Effector memory CD8-positive, alpha-beta T cell (primary cell): ENCODE data around the gene DOCK6.
"Not testable (repeated sequence)": the region's sequence is repeated elsewhere in the genome, so short reads cannot be mapped to it uniquely, and the experiment has no call there.

Experiments used
- ATAC-seq: fragments of 150-1000 bp; cut with Tn5 transposase; replicated peaks from 2 replicates; pipeline ENCODE4 v1.10.0; 2021; ENCODE audit warnings: mild to moderate bottlenecking, moderate library complexity
- DNase-seq, 3 experiments: peaks; one replicate each; pipeline ENCODE4 v3.0.0; 2021
- H3K27ac Mint-ChIP-seq, 2 donors: one replicate each; pipeline ENCODE4 v1.8.0; 2022; ENCODE audit warnings: mild to moderate bottlenecking in 2 of 2, mixed read lengths in 2 of 2, moderate library complexity in 2 of 2
- H3K27me3 Mint-ChIP-seq, 2 donors: one replicate each; pipeline ENCODE4 v1.8.0; 2022; ENCODE audit warnings: mixed read lengths in 2 of 2
- H3K36me3 Mint-ChIP-seq: one replicate; pipeline ENCODE4 v1.8.0; 2022; ENCODE audit warnings: mild to moderate bottlenecking, moderate library complexity, mixed read lengths; ENCODE audit not compliant: insufficient read depth
- H3K4me1 Mint-ChIP-seq, 2 donors: one replicate each; pipeline ENCODE4 v1.8.0; 2022; ENCODE audit warnings: low read depth in 2 of 2, mixed read lengths in 2 of 2
- H3K4me3 Mint-ChIP-seq, 2 donors: one replicate each; pipeline ENCODE4 v1.8.0; 2022; ENCODE audit warnings: mild to moderate bottlenecking in 2 of 2, mixed read lengths in 2 of 2, moderate library complexity in 2 of 2
- H3K9me3 Mint-ChIP-seq, 2 donors: one replicate each; pipeline ENCODE4 v1.8.0; 2022; ENCODE audit warnings: mixed read lengths in 2 of 2

The DOCK6 gene

GRCh38 chr19:11187441-11187840 lies 74.9 kb downstream of the DOCK6 start:
- Mint-ChIP-seq H3K9me3 (no peaks in the 10 kb centered on the region), H3K27me3 (no peaks in the 10 kb centered on the region), H3K4me3 (no peak overlapping the region), H3K36me3 (no peaks in the 10 kb centered on the region), H3K27ac (no peak overlapping the region), H3K4me1 (no peaks in the 10 kb centered on the region)
- DNase-seq (no peak), ATAC-seq (no peak)

GRCh38 chr19:11182994-11183393 lies 79.3 kb downstream of the DOCK6 start:
- Mint-ChIP-seq H3K27ac (no peak overlapping the region), H3K27me3 (peaks cover 0 to 1% of the 10 kb centered on the region in 2 donors), H3K4me3 (no peak overlapping the region), H3K36me3 (no peaks in the 10 kb centered on the region), H3K9me3 (no peaks in the 10 kb centered on the region), H3K4me1 (peaks cover 0 to 3% of the 10 kb centered on the region in 2 donors)
- DNase-seq (no peak), ATAC-seq (no peak)

GRCh38 chr19:11181488-11181887 lies 80.8 kb downstream of the DOCK6 start:
- no peaks in the 10 kb centered on the region for H3K9me3 Mint-ChIP-seq
- no peak overlapping the region for H3K4me3 Mint-ChIP-seq
- peaks cover 0 to 3% of the 10 kb centered on the region in 2 donors for H3K4me1 Mint-ChIP-seq
- DNase-seq, result no peak
- no peaks in the 10 kb centered on the region for H3K36me3 Mint-ChIP-seq
- no peak for ATAC-seq
- H3K27ac Mint-ChIP-seq, result no peak overlapping the region
- peaks cover 0 to 4% of the 10 kb centered on the region in 2 donors for H3K27me3 Mint-ChIP-seq

GRCh38 chr19:11180975-11181374 lies 81.3 kb downstream of the DOCK6 start:
- H3K4me3 Mint-ChIP-seq, H3K36me3 Mint-ChIP-seq, H3K9me3 Mint-ChIP-seq, H3K27me3 Mint-ChIP-seq, DNase-seq, H3K27ac Mint-ChIP-seq, ATAC-seq, H3K4me1 Mint-ChIP-seq: not testable (repeated sequence)

GRCh38 chr19:11180346-11180745 lies 82.0 kb downstream of the DOCK6 start:
- H3K4me1 Mint-ChIP-seq, result peaks cover 0 to 3% of the 10 kb centered on the region in 2 donors
- H3K9me3 Mint-ChIP-seq, result no peaks in the 10 kb centered on the region
- no peak overlapping the region for H3K27ac Mint-ChIP-seq
- no peak for DNase-seq
- H3K27me3 Mint-ChIP-seq, result peaks cover 0 to 4% of the 10 kb centered on the region in 2 donors
- no peak overlapping the region for H3K4me3 Mint-ChIP-seq
- ATAC-seq, result no peak
- H3K36me3 Mint-ChIP-seq, result no peaks in the 10 kb centered on the region

GRCh38 chr19:11179716-11180297 lies 82.5 kb downstream of the DOCK6 start:
- DNase-seq, result no peak
- peak overlapping the region; percentile 18 to 24 for H3K4me3 Mint-ChIP-seq
- ATAC-seq, result peak; percentile 27
- peaks cover 0 to 4% of the 10 kb centered on the region in 2 donors for H3K27me3 Mint-ChIP-seq
- no peaks in the 10 kb centered on the region for H3K36me3 Mint-ChIP-seq
- peak overlapping the region in 1 of 2 donors; percentile 9 for H3K27ac Mint-ChIP-seq
- peaks cover 0 to 3% of the 10 kb centered on the region in 2 donors for H3K4me1 Mint-ChIP-seq
- H3K9me3 Mint-ChIP-seq, result no peaks in the 10 kb centered on the region

- not testable (repeated sequence) for H3K36me3 Mint-ChIP-seq, H3K27me3 Mint-ChIP-seq, ATAC-seq, DNase-seq, H3K9me3 Mint-ChIP-seq, H3K4me1 Mint-ChIP-seq
- Mint-ChIP-seq H3K4me3 (peak overlapping the region; percentile 18 to 24), H3K27ac (peak overlapping the region in 1 of 2 donors; percentile 9)
Observed at GRCh38 chr19:11179145-11179465, 83.2 kb downstream of the DOCK6 start.

GRCh38 chr19:11177592-11177991 lies 84.7 kb downstream of the DOCK6 start:
- no peaks in the 10 kb centered on the region for H3K9me3 Mint-ChIP-seq
- ATAC-seq (no peak), DNase-seq (no peak)
- peaks cover 0 to 4% of the 10 kb centered on the region in 2 donors for H3K27me3 Mint-ChIP-seq
- H3K36me3 Mint-ChIP-seq, result no peaks in the 10 kb centered on the region
- no peak overlapping the region for H3K4me3 Mint-ChIP-seq
- peaks cover 0 to 3% of the 10 kb centered on the region in 2 donors for H3K4me1 Mint-ChIP-seq
- no peak overlapping the region for H3K27ac Mint-ChIP-seq

GRCh38 chr19:11176466-11177193 lies 85.7 kb downstream of the DOCK6 start:
- Mint-ChIP-seq H3K4me3 (no peak overlapping the region), H3K27ac (no peak overlapping the region), H3K27me3 (peaks cover 0 to 4% of the 10 kb centered on the region in 2 donors), H3K4me1 (peaks cover 0 to 3% of the 10 kb centered on the region in 2 donors), H3K9me3 (no peaks in the 10 kb centered on the region), H3K36me3 (no peaks in the 10 kb centered on the region)
- no peak for ATAC-seq
- no peak for DNase-seq

GRCh38 chr19:11175920-11176319 lies 86.4 kb downstream of the DOCK6 start:
- Mint-ChIP-seq H3K36me3 (no peaks in the 10 kb centered on the region), H3K27me3 (peaks cover 0 to 4% of the 10 kb centered on the region in 2 donors)

GRCh38 chr19:11174336-11174735 lies 88.0 kb downstream of the DOCK6 start:
- H3K4me1 Mint-ChIP-seq, result no peaks in the 10 kb centered on the region
- no peak overlapping the region for H3K4me3 Mint-ChIP-seq
- no peaks in the 10 kb centered on the region for H3K9me3 Mint-ChIP-seq
- no peaks in the 10 kb centered on the region for H3K36me3 Mint-ChIP-seq
- DNase-seq (no peak), ATAC-seq (no peak)
- peaks cover 0 to 4% of the 10 kb centered on the region in 2 donors for H3K27me3 Mint-ChIP-seq
- no peak overlapping the region for H3K27ac Mint-ChIP-seq

More at GRCh38 chr19:11175920-11176319, 86.4 kb downstream of the DOCK6 start:
- Mint-ChIP-seq H3K4me1 (peaks cover 0 to 3% of the 10 kb centered on the region in 2 donors), H3K27ac (no peak overlapping the region), H3K4me3 (no peak overlapping the region), H3K9me3 (no peaks in the 10 kb centered on the region)
- ATAC-seq (no peak), DNase-seq (no peak)

GRCh38 chr19:11173516-11174155 lies 88.7 kb downstream of the DOCK6 start:
- ATAC-seq (no peak), DNase-seq (no peak)
- H3K4me3 Mint-ChIP-seq, result no peak overlapping the region
- H3K27me3 Mint-ChIP-seq, result peaks cover 0 to 4% of the 10 kb centered on the region in 2 donors
- no peak overlapping the region for H3K27ac Mint-ChIP-seq
- no peaks in the 10 kb centered on the region for H3K4me1 Mint-ChIP-seq
- H3K36me3 Mint-ChIP-seq, result no peaks in the 10 kb centered on the region
- no peaks in the 10 kb centered on the region for H3K9me3 Mint-ChIP-seq

- Mint-ChIP-seq H3K36me3 (no peaks in the 10 kb centered on the region), H3K27me3 (no peaks in the 10 kb centered on the region), H3K4me3 (no peak overlapping the region), H3K4me1 (no peaks in the 10 kb centered on the region), H3K9me3 (no peaks in the 10 kb centered on the region), H3K27ac (no peak overlapping the region)
- ATAC-seq (no peak), DNase-seq (no peak)
Observed at GRCh38 chr19:11172576-11172975, 89.7 kb downstream of the DOCK6 start.

GRCh38 chr19:11171144-11171543 lies 91.2 kb downstream of the DOCK6 start:
- Mint-ChIP-seq H3K9me3 (no peaks in the 10 kb centered on the region), H3K27ac (no peak overlapping the region), H3K4me1 (no peaks in the 10 kb centered on the region), H3K27me3 (no peaks in the 10 kb centered on the region), H3K36me3 (no peaks in the 10 kb centered on the region), H3K4me3 (no peak overlapping the region)
- no peak for DNase-seq
- ATAC-seq, result no peak
